ENCODE measurements around the gene VPS26A.

- TF ChIP-seq, protein P1, sequence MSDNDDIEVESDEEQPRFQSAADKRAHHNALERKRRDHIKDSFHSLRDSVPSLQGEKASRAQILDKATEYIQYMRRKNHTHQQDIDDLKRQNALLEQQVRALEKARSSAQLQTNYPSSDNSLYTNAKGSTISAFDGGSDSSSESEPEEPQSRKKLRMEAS (IDR thresholded peaks at IDR 0.05; ENCODE audit: low read depth, low read length): no peak
- no peak for TF ChIP-seq CTCF (IDR thresholded peaks at IDR 0.05; ENCODE audit: low read depth, low read length)
These were observed 55.2 kb downstream of the VPS26A start for GRCh38 chr10:69179089-69179742.
